IMR-90 (cell line): ENCODE measurements around the gene CAB39. TPM values are rescaled to one million over a fixed set of nuclear protein-coding genes. Genes with fewer than 3 reads are reported as not detected.

Experiments used
- ATAC-seq: fragments of 200-7000 bp; cut with Tn5 transposase; 2 replicates; pipeline ENCODE4 v1.9.1; 2020; ENCODE audit warnings: low read depth, mild to moderate bottlenecking, moderate library complexity
- BruUV-seq: library from RNA; stranded (reverse); fragments of 400-500 nt; replicated peaks from 2 replicates; lab custom pipeline; 2021; lab: Mats Ljungman, UMichigan
- CTCF ChIA-PET: fragments of 300-600 bp; formaldehyde crosslinking; extraction: SDS; loops from one replicate; lab custom pipeline; 2021; ENCODE audit warnings: antibody characterized with exemption; lab: Yijun Ruan, JAX
- POLR2A ChIA-PET: fragments of 300-600 bp; sonication (Branson Sonifier 250); formaldehyde crosslinking; loops from one replicate; lab custom pipeline; 2022; ENCODE audit warnings: antibody characterized with exemption; ENCODE audit not compliant: unreplicated experiment; lab: Charles Lee
- DNase-seq: peaks from one replicate; pipeline ENCODE4 v3.0.0; 2013
- H2AFZ ChIP-seq: replicated peaks from 2 replicates; pipeline ENCODE3; 2013; ENCODE audit warnings: low read length, mild to moderate bottlenecking; ENCODE audit not compliant: poor library complexity
- H2AK5ac ChIP-seq: 2 replicates; pipeline ENCODE4 v1.6.1; 2013; ENCODE audit warnings: low read depth, low read length, inconsistent platforms
- H2AK9ac ChIP-seq: replicated peaks from 2 replicates; pipeline ENCODE3; 2013; ENCODE audit warnings: mild to moderate bottlenecking, low read depth, low read length, moderate library complexity; ENCODE audit not compliant: poor library complexity
- H2BK120ac ChIP-seq: 2 replicates; pipeline ENCODE4 v1.6.1; 2013; ENCODE audit warnings: low read depth, low read length, inconsistent platforms
- H2BK15ac ChIP-seq: 3 replicates; pipeline ENCODE4 v1.6.1; 2013; ENCODE audit warnings: low read depth, low read length, inconsistent platforms
- H2BK20ac ChIP-seq: 2 replicates; pipeline ENCODE4 v1.6.1; 2013; ENCODE audit warnings: low read depth, mild to moderate bottlenecking, inconsistent platforms, low read length, moderate library complexity
- H2BK5ac ChIP-seq: 2 replicates; pipeline ENCODE4 v1.6.1; 2013; ENCODE audit warnings: mild to moderate bottlenecking, low read depth, low read length, inconsistent platforms; ENCODE audit not compliant: poor library complexity, severe bottlenecking
- H3K14ac ChIP-seq: replicated peaks from 2 replicates; pipeline ENCODE4 v1.6.1; 2013; ENCODE audit warnings: low read depth, low read length, inconsistent platforms
- H3K18ac ChIP-seq: 2 replicates; pipeline ENCODE4 v1.6.1; 2013; ENCODE audit warnings: low read depth, low read length, control low read depth
- H3K23ac ChIP-seq: 2 replicates; pipeline ENCODE4 v1.6.1; 2013; ENCODE audit warnings: low read depth, low read length, inconsistent platforms
- H3K27ac ChIP-seq: 2 replicates; pipeline ENCODE4 v1.5.1; 2013; ENCODE audit warnings: mild to moderate bottlenecking, control low read depth, low read length; ENCODE audit not compliant: insufficient read depth
- H3K27me3 ChIP-seq: 2 replicates; pipeline ENCODE4 v1.6.1; 2013; ENCODE audit warnings: low read length; ENCODE audit not compliant: control insufficient read depth, insufficient read depth
- H3K36me3 ChIP-seq: 2 replicates; pipeline ENCODE4 v1.6.1; 2013; ENCODE audit warnings: low read length, mixed read lengths; ENCODE audit not compliant: control insufficient read depth, insufficient read depth
- H3K4ac ChIP-seq: 2 replicates; pipeline ENCODE4 v1.6.1; 2013; ENCODE audit warnings: low read depth, low read length, inconsistent platforms
- H3K4me1 ChIP-seq: 2 replicates; pipeline ENCODE4 v1.6.1; 2013; ENCODE audit warnings: low read length, mixed read lengths; ENCODE audit not compliant: control insufficient read depth, insufficient read depth
- H3K4me2 ChIP-seq: 2 replicates; pipeline ENCODE4 v1.6.1; 2013; ENCODE audit warnings: low read depth, mild to moderate bottlenecking, control low read depth, low read length, moderate library complexity
- H3K4me3 ChIP-seq: 2 replicates; pipeline ENCODE4 v1.5.1; 2013; ENCODE audit warnings: low read depth, mild to moderate bottlenecking, control low read depth, low read length, moderate library complexity; ENCODE audit not compliant: insufficient read depth
- H3K56ac ChIP-seq: 2 replicates; pipeline ENCODE4 v1.6.1; 2013; ENCODE audit warnings: low read length, inconsistent platforms; ENCODE audit not compliant: insufficient read depth; ENCODE audit errors: extremely low read depth
- H3K79me1 ChIP-seq, 2 experiments: 2 replicates each; pipeline ENCODE4 v1.6.1; 2013; ENCODE audit warnings: low read length in 2 of 2, inconsistent platforms in 1 of 2, low read depth in 1 of 2
- H3K9ac ChIP-seq: 2 replicates; pipeline ENCODE4 v1.6.1; 2013; ENCODE audit warnings: low read depth, low read length, control low read depth
- H3K9me1 ChIP-seq: 2 replicates; pipeline ENCODE4 v1.6.1; 2013; ENCODE audit warnings: low read length, inconsistent platforms; ENCODE audit not compliant: insufficient read depth
- H3K9me3 ChIP-seq: 2 replicates; pipeline ENCODE4 v1.6.1; 2013; ENCODE audit warnings: low read length; ENCODE audit not compliant: control insufficient read depth, insufficient read depth
- H4K20me1 ChIP-seq: 2 replicates; pipeline ENCODE4 v1.6.1; 2013; ENCODE audit warnings: low read length, inconsistent platforms; ENCODE audit not compliant: insufficient read depth
- H4K5ac ChIP-seq: 2 replicates; pipeline ENCODE4 v1.6.1; 2013; ENCODE audit warnings: mild to moderate bottlenecking, low read depth, low read length, control low read depth
- H4K8ac ChIP-seq, 2 experiments: 2 replicates each; pipeline ENCODE4 v1.6.1; 2013; ENCODE audit warnings: low read depth in 2 of 2, low read length in 2 of 2, control low read depth in 1 of 2, inconsistent platforms in 1 of 2
- H4K91ac ChIP-seq: 2 replicates; pipeline ENCODE4 v1.6.1; 2013; ENCODE audit warnings: low read depth, low read length, inconsistent platforms; ENCODE audit not compliant: insufficient read depth
- CEBPB ChIP-seq: IDR thresholded peaks from 2 replicates; pipeline ENCODE4 v1.6.1; 2012; ENCODE audit warnings: low read depth, low read length, improper control_type of control experiment
- CHD1 ChIP-seq: IDR thresholded peaks from 2 replicates; pipeline ENCODE4 v1.6.1; 2012; ENCODE audit warnings: low read depth, low read length, improper control_type of control experiment
- CTCF ChIP-seq: conservative IDR thresholded peaks from 2 replicates; pipeline ENCODE4 v1.5.1; 2012; ENCODE audit warnings: mild to moderate bottlenecking, low read depth, low read length, improper control_type of control experiment
- MAZ ChIP-seq: IDR thresholded peaks from 2 replicates; pipeline ENCODE4 v1.6.1; 2012; ENCODE audit warnings: low read depth, mild to moderate bottlenecking, low read length, improper control_type of control experiment, moderate library complexity, borderline replicate concordance
- MXI1 ChIP-seq: IDR thresholded peaks from 2 replicates; pipeline ENCODE4 v1.6.1; 2012; ENCODE audit warnings: low read depth, mild to moderate bottlenecking, low read length, moderate library complexity, borderline replicate concordance
- RCOR1 ChIP-seq: IDR thresholded peaks from 2 replicates; pipeline ENCODE4 v1.6.1; 2012; ENCODE audit warnings: mild to moderate bottlenecking, low read length, improper control_type of control experiment; ENCODE audit not compliant: insufficient replicate concordance
- RFX5 ChIP-seq: IDR thresholded peaks from 2 replicates; pipeline ENCODE4 v1.8.0; 2012; ENCODE audit warnings: low read depth, mild to moderate bottlenecking, low read length, moderate library complexity
- SMC3 ChIP-seq: fragments of 150-350 bp; IDR thresholded peaks from 2 replicates; pipeline ENCODE4 v1.6.1; 2016; ENCODE audit warnings: low read depth, mild to moderate bottlenecking, antibody characterized with exemption, low read length, moderate library complexity
- WGBS, 2 experiments: methylation state at CpG; one replicate each; pipeline versions ENCODE4 v1.1.5 to v1.1.7; 2013; ENCODE audit warnings: missing lambda C conversion rate in 2 of 2; ENCODE audit not compliant: insufficient read length in 1 of 2; ENCODE audit errors: extremely low coverage in 2 of 2; 5-methylcytosine and 5-hydroxymethylcytosine counted together
- dilution Hi-C: fragments of 300-500 bp; cut with HindIII; formaldehyde crosslinking; loops from one replicate; pipeline ENCODE4 v1.14.3; 2018; ENCODE audit warnings: low sequenced_read_pairs; ENCODE audit not compliant: unreplicated experiment
- in situ Hi-C: fragments of 300-500 bp; cut with MboI; formaldehyde crosslinking; loops from 3 replicates; pipeline ENCODE4 v1.14.3; 2019; ENCODE audit warnings: low sequenced_read_pairs, inconsistent platforms, mixed read lengths
- intact Hi-C: fragments of 100-400 bp; cut with micrococcal nuclease; formaldehyde crosslinking; loops from 2 replicates; pipeline ENCODE4 v1.10.0; 2022
- polyA plus RNA-seq, 3 experiments: library from polyadenylated mRNA; depleted of rRNA; stranded (reverse); fragments of >200 nt; gene quantifications; 2 replicates each; pipeline ENCODE4 v1.2.3, GENCODE V29; 2012; ENCODE audit warnings: low replicate concordance in 1 of 3
- total RNA-seq: library from RNA; depleted of rRNA; stranded (reverse); fragments of >200 nt; gene quantifications from 2 replicates; pipeline ENCODE4 v1.2.3, GENCODE V29; 2012
- TF ChIP-seq, protein P1 (sequence below): fragments of 150-350 bp; IDR thresholded peaks from 2 replicates; pipeline ENCODE4 v1.6.1; 2017; ENCODE audit warnings: mild to moderate bottlenecking, antibody characterized with exemption, low read length, low read depth

CAB39 gene
- total and polyA plus RNA-seq, 2 of the 4 experiments (the other 2 are of a cell fraction), result 38.2 to 71.7 TPM

DNA sequence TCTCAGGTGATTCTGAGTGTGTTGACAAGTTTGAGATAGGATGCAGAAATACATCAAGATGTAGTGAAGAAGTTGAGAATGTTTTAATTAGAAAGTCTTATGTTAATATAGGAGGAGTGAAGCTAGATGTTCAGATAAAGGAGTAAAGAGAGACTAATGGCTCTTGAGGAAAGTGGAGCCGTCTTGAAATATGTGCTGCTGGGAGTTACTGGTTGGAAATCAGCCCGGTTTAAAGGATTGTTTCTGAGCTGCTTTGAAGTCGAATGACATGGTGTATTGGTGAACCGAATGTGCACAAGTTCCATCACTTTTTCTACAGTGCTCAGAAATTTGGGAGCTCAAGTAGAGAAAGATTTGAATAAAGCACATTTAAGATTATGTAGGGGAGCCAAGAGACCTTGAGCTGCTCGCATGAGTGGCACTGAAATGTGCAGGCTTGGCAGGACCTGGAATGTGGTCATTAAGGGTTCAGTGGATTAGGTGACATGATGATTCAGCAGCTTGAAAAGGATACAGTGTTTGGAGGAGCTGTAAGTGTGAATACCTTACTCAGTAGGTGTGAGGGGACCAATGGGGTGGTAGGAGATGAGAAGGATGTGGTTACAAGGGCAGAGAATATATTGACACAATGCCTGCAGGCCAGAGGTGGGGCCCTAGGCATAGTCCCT lies 68.6 kb downstream of the CAB39 start (continued):
- TF ChIP-seq CTCF, result no peak

DNA sequence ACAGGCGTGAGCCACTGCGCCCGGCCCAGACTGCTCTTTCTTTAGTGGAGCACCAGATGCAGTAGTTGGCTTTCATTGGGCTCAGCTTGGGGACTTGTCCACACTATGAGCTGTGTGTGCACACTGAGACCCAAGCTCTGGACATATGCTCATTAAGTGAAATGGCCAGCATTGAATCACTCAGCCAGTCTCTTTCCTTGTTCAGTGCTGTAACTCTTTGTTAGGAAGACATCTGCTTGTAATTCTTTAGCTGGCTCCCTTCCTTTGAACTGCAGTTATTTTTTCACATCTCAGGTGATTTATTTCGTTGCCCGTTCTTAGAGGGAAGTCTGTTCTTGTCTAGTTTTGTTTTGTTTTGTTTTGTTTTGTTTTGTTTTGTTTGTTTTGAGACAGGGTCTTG lies 70.5 kb downstream of the CAB39 start:
- H3K27ac ChIP-seq, result no peak overlapping the region
- H2BK20ac ChIP-seq, result no peak overlapping the region
- no peak overlapping the region for H2BK120ac ChIP-seq
- H4K20me1 ChIP-seq, result 0 out of 2 replicates have a peak, but pooled peaks cover 8% of the 10 kb centered on the region
- no TSS peak for BruUV-seq
- no peak overlapping the region for H3K4ac ChIP-seq
- H3K4me2 ChIP-seq, result no peak overlapping the region
- CTCF ChIA-PET, result no interaction called here
- no peak overlapping the region for H3K23ac ChIP-seq
- peaks cover 42 to 74% of the 10 kb centered on the region in 2 experiments for H3K79me1 ChIP-seq
- POLR2A ChIA-PET, result no interaction called here
- peaks cover 12% of the 10 kb centered on the region for H3K36me3 ChIP-seq
- H3K14ac ChIP-seq, result no peak overlapping the region
- H3K56ac ChIP-seq, result no peak overlapping the region
- no peak for DNase-seq
- no peak overlapping the region for H4K8ac ChIP-seq
- H3K4me3 ChIP-seq, result no peak overlapping the region
- peaks cover 4% of the 10 kb centered on the region; the same call in 1 of the 2 replicates for H3K9me3 ChIP-seq
- 0 out of 2 replicates have a peak overlapping the region, but pooled peaks have one; percentile 14 for H4K91ac ChIP-seq
- 100% methylated on average over 3 of the region's 5 CpGs; no CpG with 5 or more reads in 1 of the 2 experiments for WGBS, 2 experiments
- TF ChIP-seq RCOR1 (no peak), CHD1 (no peak), SMC3 (no peak), CEBPB (no peak), RFX5 (no peak), MAZ (no peak), MXI1 (no peak)
- TF ChIP-seq, protein P1, sequence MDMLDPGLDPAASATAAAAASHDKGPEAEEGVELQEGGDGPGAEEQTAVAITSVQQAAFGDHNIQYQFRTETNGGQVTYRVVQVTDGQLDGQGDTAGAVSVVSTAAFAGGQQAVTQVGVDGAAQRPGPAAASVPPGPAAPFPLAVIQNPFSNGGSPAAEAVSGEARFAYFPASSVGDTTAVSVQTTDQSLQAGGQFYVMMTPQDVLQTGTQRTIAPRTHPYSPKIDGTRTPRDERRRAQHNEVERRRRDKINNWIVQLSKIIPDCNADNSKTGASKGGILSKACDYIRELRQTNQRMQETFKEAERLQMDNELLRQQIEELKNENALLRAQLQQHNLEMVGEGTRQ, result no peak
- ATAC-seq, result no peak
- no peak overlapping the region for H2AFZ ChIP-seq
- H2BK5ac ChIP-seq, result peak overlapping the region; percentile 2
- in situ Hi-C loops, result no loop called here
- no peak overlapping the region for H2AK9ac ChIP-seq
- H3K4me1 ChIP-seq, result peaks cover 15% of the 10 kb centered on the region
- H3K18ac ChIP-seq, result no peak overlapping the region
- no peak overlapping the region for H4K5ac ChIP-seq
- dilution Hi-C loops, result no loop called here
- H3K9me1 ChIP-seq, result peaks cover 11% of the 10 kb centered on the region
- no peak overlapping the region for H2BK15ac ChIP-seq
- H3K27me3 ChIP-seq, result no peaks in the 10 kb centered on the region
- H2AK5ac ChIP-seq, result peak overlapping the region; percentile 48; the same call in 1 of the 2 replicates
- intact Hi-C loops, result no loop called here
- no peak overlapping the region for H3K9ac ChIP-seq
